Nephron progenitor cell (in vitro differentiated cells): Measurements from ENCODE around the gene POGZ.

Source experiments
- DNase-seq: peaks from one replicate; pipeline ENCODE4 v3.0.0; 2021
- H3K27ac Mint-ChIP-seq: 2 replicates; pipeline ENCODE4 v1.8.0; 2021; ENCODE audit warnings: mild to moderate bottlenecking, moderate library complexity, mixed read lengths
- H3K27me3 Mint-ChIP-seq: 2 replicates; pipeline ENCODE4 v1.8.0; 2021; ENCODE audit warnings: mild to moderate bottlenecking, low read depth, mixed read lengths; ENCODE audit not compliant: poor library complexity
- H3K36me3 Mint-ChIP-seq: 2 replicates; pipeline ENCODE4 v1.8.0; 2021; ENCODE audit warnings: low read depth, mixed read lengths
- H3K4me1 Mint-ChIP-seq: 2 replicates; pipeline ENCODE4 v1.8.0; 2021; ENCODE audit warnings: mixed read lengths
- H3K4me3 Mint-ChIP-seq: 2 replicates; pipeline ENCODE4 v1.8.0; 2021; ENCODE audit warnings: mild to moderate bottlenecking, moderate library complexity, mixed read lengths
- H3K9me3 Mint-ChIP-seq: 2 replicates; pipeline ENCODE4 v1.8.0; 2021; ENCODE audit warnings: mild to moderate bottlenecking, moderate library complexity, mixed read lengths
- CTCF ChIP-seq: fragments of 200-600 bp; sonication (generic); IDR thresholded peaks from 2 replicates; pipeline ENCODE4 v1.5.0; 2021; ENCODE audit warnings: antibody characterized with exemption

Gene POGZ

GRCh38 chr1:151428068-151428467 is 31.2 kb downstream of the POGZ start:
- Mint-ChIP-seq H3K27me3 (no peaks in the 10 kb centered on the region), H3K4me1 (peaks cover 10% of the 10 kb centered on the region), H3K4me3 (no peak overlapping the region), H3K9me3 (no peaks in the 10 kb centered on the region), H3K36me3 (peaks cover 58% of the 10 kb centered on the region), H3K27ac (no peak overlapping the region)
- DNase-seq = no peak
- TF ChIP-seq CTCF = no peak

GRCh38 chr1:151425103-151425502 is 34.2 kb downstream of the POGZ start:
- Mint-ChIP-seq H3K36me3 (peaks cover 81% of the 10 kb centered on the region), H3K4me3 (no peak overlapping the region), H3K27ac (no peak overlapping the region), H3K27me3 (no peaks in the 10 kb centered on the region), H3K9me3 (no peaks in the 10 kb centered on the region), H3K4me1 (no peaks in the 10 kb centered on the region)
- no peak for TF ChIP-seq CTCF
- DNase-seq = no peak

GRCh38 chr1:151419819-151420218 is 39.5 kb downstream of the POGZ start:
- Mint-ChIP-seq H3K36me3 (peaks cover 87% of the 10 kb centered on the region), H3K9me3 (no peaks in the 10 kb centered on the region), H3K4me1 (no peaks in the 10 kb centered on the region), H3K4me3 (no peak overlapping the region), H3K27ac (no peak overlapping the region), H3K27me3 (no peaks in the 10 kb centered on the region)
- no peak for DNase-seq
- no peak for TF ChIP-seq CTCF

- no peaks in the 10 kb centered on the region for H3K4me1 Mint-ChIP-seq
- no peaks in the 10 kb centered on the region for H3K27me3 Mint-ChIP-seq
- H3K27ac Mint-ChIP-seq = no peak overlapping the region
- peaks cover 82% of the 10 kb centered on the region for H3K36me3 Mint-ChIP-seq
- DNase-seq = no peak
- no peaks in the 10 kb centered on the region for H3K9me3 Mint-ChIP-seq
- TF ChIP-seq CTCF = no peak
- H3K4me3 Mint-ChIP-seq = no peak overlapping the region
Measured at GRCh38 chr1:151418081-151418480, 41.2 kb downstream of the POGZ start.

GRCh38 chr1:151416231-151416630 is 43.1 kb downstream of the POGZ start:
- DNase-seq = no peak
- peaks cover 81% of the 10 kb centered on the region for H3K36me3 Mint-ChIP-seq
- no peak for TF ChIP-seq CTCF
- H3K4me3 Mint-ChIP-seq = no peak overlapping the region
- no peaks in the 10 kb centered on the region for H3K27me3 Mint-ChIP-seq
- no peak overlapping the region for H3K27ac Mint-ChIP-seq
- no peaks in the 10 kb centered on the region for H3K9me3 Mint-ChIP-seq
- H3K4me1 Mint-ChIP-seq = no peaks in the 10 kb centered on the region

- Mint-ChIP-seq H3K4me1 (no peaks in the 10 kb centered on the region), H3K27me3 (peaks cover 6% of the 10 kb centered on the region), H3K27ac (no peak overlapping the region), H3K4me3 (no peak overlapping the region), H3K9me3 (no peaks in the 10 kb centered on the region), H3K36me3 (peaks cover 79% of the 10 kb centered on the region)
- no peak for TF ChIP-seq CTCF
- no peak for DNase-seq
Measured at GRCh38 chr1:151411884-151412283, 47.4 kb downstream of the POGZ start.
